H9 (cell line): ENCODE results near the gene BOLA3. TPM values are rescaled to one million over a fixed set of nuclear protein-coding genes. Genes with fewer than 3 reads are reported as not detected.

Source experiments
- DNase-seq: peaks from one replicate; pipeline ENCODE4 v3.0.0-alpha.2; 2017
- H2AFZ ChIP-seq: one replicate; pipeline ENCODE4 v1.6.1; 2013; ENCODE audit warnings: mild to moderate bottlenecking, low read length, control low read depth, moderate library complexity
- H2AK5ac ChIP-seq: 2 replicates; pipeline ENCODE4 v1.6.1; 2013; ENCODE audit warnings: low read length, control low read depth, mixed read lengths; ENCODE audit not compliant: insufficient read length
- H2BK120ac ChIP-seq: one replicate; pipeline ENCODE4 v1.6.1; 2013; ENCODE audit warnings: low read depth, mild to moderate bottlenecking, low read length, control low read depth, inconsistent platforms; ENCODE audit not compliant: poor library complexity, severe bottlenecking
- H2BK12ac ChIP-seq: 2 replicates; pipeline ENCODE4 v1.6.1; 2013; ENCODE audit warnings: low read length, control low read depth, mixed read lengths, low read depth; ENCODE audit not compliant: insufficient read length
- H2BK15ac ChIP-seq: 2 replicates; pipeline ENCODE4 v1.6.1; 2013; ENCODE audit warnings: low read depth, low read length, control low read depth
- H2BK20ac ChIP-seq: one replicate; pipeline ENCODE4 v1.6.1; 2013; ENCODE audit warnings: low read depth, mild to moderate bottlenecking, low read length, control low read depth, inconsistent platforms; ENCODE audit not compliant: poor library complexity, severe bottlenecking
- H2BK5ac ChIP-seq: 2 replicates; pipeline ENCODE4 v1.6.1; 2013; ENCODE audit warnings: low read length, control low read depth, mixed read lengths; ENCODE audit not compliant: insufficient read length
- H3K14ac ChIP-seq: 2 replicates; pipeline ENCODE4 v1.6.1; 2013; ENCODE audit warnings: low read length, control low read depth; ENCODE audit not compliant: insufficient read depth
- H3K18ac ChIP-seq: 2 replicates; pipeline ENCODE4 v1.6.1; 2013; ENCODE audit warnings: low read depth, mild to moderate bottlenecking, mixed read lengths, low read length, control low read depth; ENCODE audit not compliant: insufficient read length
- H3K23ac ChIP-seq: 2 replicates; pipeline ENCODE4 v1.6.1; 2013; ENCODE audit warnings: low read length, control low read depth, mixed read lengths, low read depth; ENCODE audit not compliant: insufficient read length
- H3K23me2 ChIP-seq: 2 replicates; pipeline ENCODE4 v1.6.1; 2013; ENCODE audit warnings: low read depth, mild to moderate bottlenecking, mixed read lengths, low read length, control low read depth; ENCODE audit not compliant: insufficient read length, poor library complexity, severe bottlenecking
- H3K27ac ChIP-seq: 2 replicates; pipeline ENCODE4 v1.5.1; 2013; ENCODE audit warnings: low read length, control low read depth, mixed read lengths, low read depth; ENCODE audit not compliant: insufficient read length
- H3K27me3 ChIP-seq: 2 replicates; pipeline ENCODE4 v1.6.1; 2013; ENCODE audit warnings: low read length, control low read depth, inconsistent platforms; ENCODE audit not compliant: insufficient read depth
- H3K4ac ChIP-seq: 2 replicates; pipeline ENCODE4 v1.6.1; 2013; ENCODE audit warnings: low read depth, mild to moderate bottlenecking, control low read depth, inconsistent platforms, low read length, moderate library complexity
- H3K4me1 ChIP-seq: 2 replicates; pipeline ENCODE4 v1.6.1; 2013; ENCODE audit warnings: low read length, control low read depth, inconsistent platforms; ENCODE audit not compliant: insufficient read depth
- H3K4me2 ChIP-seq: 2 replicates; pipeline ENCODE4 v1.6.1; 2013; ENCODE audit warnings: low read length, control low read depth, mixed read lengths; ENCODE audit not compliant: insufficient read length, insufficient read depth
- H3K56ac ChIP-seq: 2 replicates; pipeline ENCODE4 v1.6.1; 2013; ENCODE audit warnings: low read depth, mild to moderate bottlenecking, mixed read lengths, low read length, control low read depth; ENCODE audit not compliant: insufficient read length
- H3K79me1 ChIP-seq: 2 replicates; pipeline ENCODE4 v1.6.1; 2013; ENCODE audit warnings: low read depth, mild to moderate bottlenecking, moderate library complexity, low read length, control low read depth, inconsistent platforms; ENCODE audit not compliant: insufficient read depth, poor library complexity, severe bottlenecking
- H3K79me2 ChIP-seq: 2 replicates; pipeline ENCODE4 v1.6.1; 2013; ENCODE audit warnings: low read length, control low read depth, inconsistent platforms; ENCODE audit not compliant: insufficient read depth
- H3K9ac ChIP-seq: 2 replicates; pipeline ENCODE4 v1.6.1; 2013; ENCODE audit warnings: low read length, control low read depth, mixed read lengths; ENCODE audit not compliant: insufficient read length; ENCODE audit errors: extremely low read depth
- H3K9me3 ChIP-seq: one replicate; pipeline ENCODE4 v1.6.1; 2013; ENCODE audit warnings: low read depth, low read length, inconsistent platforms; ENCODE audit not compliant: control insufficient read depth
- H3T11ph ChIP-seq: one replicate; pipeline ENCODE4 v1.6.1; 2013; ENCODE audit warnings: mild to moderate bottlenecking, low read length, control low read depth, inconsistent platforms
- H4K20me1 ChIP-seq: one replicate; pipeline ENCODE4 v1.6.1; 2013; ENCODE audit not compliant: control insufficient read depth, insufficient read length, insufficient read depth
- H4K5ac ChIP-seq: 2 replicates; pipeline ENCODE4 v1.6.1; 2013; ENCODE audit warnings: low read depth, mild to moderate bottlenecking, mixed read lengths, low read length, control low read depth; ENCODE audit not compliant: insufficient read length
- H4K8ac ChIP-seq: replicated peaks from 2 replicates; pipeline ENCODE4 v1.6.1; 2013; ENCODE audit warnings: low read length, control low read depth, mixed read lengths, low read depth; ENCODE audit not compliant: insufficient read length
- H4K91ac ChIP-seq: 2 replicates; pipeline ENCODE4 v1.6.1; 2013; ENCODE audit warnings: low read depth, mild to moderate bottlenecking, moderate library complexity, mixed read lengths, low read length, control low read depth; ENCODE audit not compliant: insufficient read length
- H3K27ac Mint-ChIP-seq, 3 experiments: 2 replicates in 2 of 3; 3 replicates in 1 of 3; pipeline ENCODE4 v1.8.0; 2020 to 2021; ENCODE audit warnings: mixed read lengths in 3 of 3, mild to moderate bottlenecking in 1 of 3, moderate library complexity in 1 of 3
- H3K27me3 Mint-ChIP-seq: 2 replicates; pipeline ENCODE4 v1.8.0; 2021; ENCODE audit warnings: low read depth, mild to moderate bottlenecking, moderate library complexity, mixed read lengths
- H3K36me3 Mint-ChIP-seq, 3 experiments: 2 replicates in 2 of 3; 3 replicates in 1 of 3; pipeline ENCODE4 v1.8.0; 2020 to 2021; ENCODE audit warnings: low read depth in 3 of 3, mixed read lengths in 3 of 3; ENCODE audit not compliant: insufficient read depth in 1 of 3
- H3K4me1 Mint-ChIP-seq, 2 experiments: 2 replicates each; pipeline ENCODE4 v1.8.0; 2020; ENCODE audit warnings: mixed read lengths in 2 of 2
- H3K4me3 Mint-ChIP-seq, 2 experiments: 2 replicates in 1 of 2; 3 replicates in 1 of 2; pipeline ENCODE4 v1.8.0; 2020 to 2021; ENCODE audit warnings: mild to moderate bottlenecking in 2 of 2, mixed read lengths in 2 of 2, moderate library complexity in 1 of 2
- H3K9me3 Mint-ChIP-seq, 2 experiments: 2 replicates in 1 of 2; 3 replicates in 1 of 2; pipeline ENCODE4 v1.8.0; 2020; ENCODE audit warnings: mild to moderate bottlenecking in 2 of 2, mixed read lengths in 2 of 2, moderate library complexity in 1 of 2
- CTCF ChIP-seq: fragments of 200-600 bp; sonication (generic); conservative IDR thresholded peaks from 3 replicates; pipeline ENCODE4 v1.8.0; 2021; ENCODE audit warnings: antibody characterized with exemption, mild to moderate bottlenecking
- WGBS: extraction: QIAGEN DNeasy Blood & Tissue Kit; methylation state at CpG from one replicate; pipeline ENCODE4 v1.1.7; 2013; ENCODE audit warnings: missing lambda C conversion rate, low lambda C conversion rate, mixed read lengths; ENCODE audit not compliant: insufficient read length; ENCODE audit errors: extremely low coverage; 5-methylcytosine and 5-hydroxymethylcytosine counted together
- total RNA-seq: library from RNA; stranded (reverse); gene quantifications from 2 replicates; pipeline ENCODE4 v1.2.1, GENCODE V29; 2021

BOLA3 gene
- total RNA-seq, 1 experiment from 2014 or later = 45.0 TPM

GRCh38 chr2:74194799-74195198 is 47.1 kb upstream of the BOLA3 start:
- no peak overlapping the region for H4K5ac ChIP-seq
- no peak overlapping the region for H2AK5ac ChIP-seq
- peaks cover 2% of the 10 kb centered on the region for H3K23me2 ChIP-seq
- H2BK120ac ChIP-seq = no peak overlapping the region
- H2BK15ac ChIP-seq = no peak overlapping the region
- no peaks in the 10 kb centered on the region for H4K20me1 ChIP-seq
- Mint-ChIP-seq H3K4me3 (no peak overlapping the region; a peak in 1 of 5 replicates), H3K27me3 (peaks cover 6% of the 10 kb centered on the region), H3K27ac (no peak overlapping the region), H3K9me3 (peaks cover 2 to 3% of the 10 kb centered on the region in 2 experiments; a peak in 4 of 5 replicates), H3K4me1 (peaks cover 23 to 24% of the 10 kb centered on the region in 2 experiments), H3K36me3 (peaks cover 8 to 10% (median 9%) of the 10 kb centered on the region in 3 experiments; a peak in 6 of 7 replicates)
- no peak overlapping the region for H2BK12ac ChIP-seq
- H3K14ac ChIP-seq = no peak overlapping the region
- H4K8ac ChIP-seq = no peak overlapping the region
- no peak overlapping the region for H2BK5ac ChIP-seq
- no peak overlapping the region for H3K27ac ChIP-seq
- H3K27me3 ChIP-seq = no peaks in the 10 kb centered on the region
- H2BK20ac ChIP-seq = no peak overlapping the region
- no peaks in the 10 kb centered on the region for H3K79me1 ChIP-seq
- H3K4me2 ChIP-seq = no peak overlapping the region
- no peak for TF ChIP-seq CTCF
- WGBS = no CpG with 5 or more reads among the region's 1 CpG
- H4K91ac ChIP-seq = no peak overlapping the region
- no peak overlapping the region for H3T11ph ChIP-seq
- H2AFZ ChIP-seq = no peak overlapping the region
- H3K4ac ChIP-seq = no peak overlapping the region
- H3K23ac ChIP-seq = no peak overlapping the region
- peaks cover 5% of the 10 kb centered on the region; the same call in 1 of the 2 replicates for H3K4me1 ChIP-seq
- H3K56ac ChIP-seq = no peak overlapping the region
- no peaks in the 10 kb centered on the region for H3K9me3 ChIP-seq
- H3K79me2 ChIP-seq = peaks cover 8% of the 10 kb centered on the region
- H3K18ac ChIP-seq = no peak overlapping the region
- no peak for DNase-seq
- H3K9ac ChIP-seq = no peak overlapping the region
